Lower leg skin (tissue), 4 donors: ENCODE data around the gene MTMR1. TPM values are rescaled to one million over a fixed set of nuclear protein-coding genes. Genes with fewer than 3 reads are reported as not detected.
A peak's percentile ranks its signal among the peaks of the same experiment; 100 is the strongest.

Experiments used
- DNase-seq, 2 donors: peaks; one replicate each; pipeline ENCODE4 v3.0.0-alpha.2; 2019; ENCODE audit warnings: low spot score in 2 of 2
- H3K4me3 ChIP-seq: fragments of 200-600 bp; sonication (generic); 2 replicates; pipeline ENCODE4 v1.5.1; 2017; ENCODE audit warnings: mild to moderate bottlenecking, low read depth; ENCODE audit not compliant: poor library complexity, severe bottlenecking
- POLR2A ChIP-seq, 2 donors: fragments of 450-650 bp; IDR thresholded peaks; one replicate each; pipeline ENCODE4 v1.6.1; 2016 to 2017; ENCODE audit warnings: antibody characterized with exemption in 2 of 2, mild to moderate bottlenecking in 1 of 2, moderate library complexity in 1 of 2
- WGBS, 2 donors: methylation state at CpG; one replicate each; pipeline ENCODE4 v1.1.5; 2018; 5-methylcytosine and 5-hydroxymethylcytosine counted together
- intact Hi-C: fragments of 100-400 bp; cut with DNase I; formaldehyde crosslinking; loops from one replicate; pipeline ENCODE4 v1.15.0; 2023; ENCODE audit warnings: low total_unique reads
- total RNA-seq, 4 donors: library from RNA; depleted of rRNA; stranded (reverse); fragments of >200 nt; gene quantifications; one replicate each; pipeline ENCODE4 v1.1.0, GENCODE V29; 2016
- TF ChIP-seq, protein P1 (sequence below), 3 donors: fragments of 450-650 bp; IDR thresholded peaks; one replicate each; pipeline ENCODE4 v1.5.1; 2016; ENCODE audit warnings: antibody characterized with exemption in 3 of 3, mild to moderate bottlenecking in 3 of 3, moderate library complexity in 2 of 3

MTMR1 gene
- total RNA-seq: 10 to 100 TPM; 27.7 to 77.0 (median 45.9) TPM

DNA sequence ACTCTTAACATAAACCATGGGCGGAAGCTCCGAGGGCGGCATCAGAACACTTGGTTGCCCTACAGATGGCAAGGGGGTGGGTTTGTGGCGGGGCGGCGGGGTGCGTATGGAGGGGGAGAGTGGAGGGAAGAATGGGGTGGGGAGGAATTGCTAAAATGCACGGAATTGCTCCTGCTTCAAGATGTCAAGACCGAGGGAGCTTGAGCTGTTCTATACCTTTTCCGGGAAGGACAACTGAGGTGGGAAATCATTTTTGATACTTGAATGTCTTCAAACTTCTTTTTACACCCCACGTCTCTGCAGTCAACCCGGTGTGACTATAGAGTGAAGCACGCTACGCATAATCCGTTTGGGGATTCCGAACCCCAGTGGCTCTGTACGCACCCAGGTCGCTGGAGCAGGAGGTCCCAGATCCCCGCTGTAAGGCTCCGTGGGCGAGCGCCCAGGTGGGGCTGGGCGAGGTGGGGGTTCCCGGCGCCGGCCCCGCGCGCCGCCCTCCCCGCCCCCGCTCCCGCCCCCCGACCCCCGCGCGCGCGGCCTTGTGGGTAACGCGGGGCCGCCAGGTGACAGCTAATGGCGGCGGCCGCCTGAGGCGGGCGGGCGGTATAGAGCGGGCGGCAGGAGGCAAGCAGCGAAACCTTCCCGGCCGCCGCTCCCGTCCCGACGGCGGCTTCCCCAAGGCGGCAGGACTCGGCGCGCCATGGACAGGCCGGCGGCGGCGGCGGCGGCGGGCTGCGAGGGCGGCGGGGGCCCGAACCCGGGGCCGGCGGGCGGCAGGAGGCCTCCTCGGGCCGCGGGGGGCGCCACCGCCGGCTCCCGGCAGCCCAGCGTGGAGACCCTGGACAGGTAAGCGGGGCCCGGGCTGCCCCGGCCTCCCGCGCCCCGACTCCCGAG, at the start of gene MTMR1:
MTMR1 (plus strand) TSS at position 566 of the 894 bp plus-strand sequence; CDS start at position 701, 135 bp downstream.
- 0 to 39% methylated on average over 13 to 53 of the region's 92 CpGs for WGBS, 2 donors
- TF ChIP-seq POLR2A (IDR thresholded peaks at IDR 0.05): no peak
- TF ChIP-seq, protein P1, sequence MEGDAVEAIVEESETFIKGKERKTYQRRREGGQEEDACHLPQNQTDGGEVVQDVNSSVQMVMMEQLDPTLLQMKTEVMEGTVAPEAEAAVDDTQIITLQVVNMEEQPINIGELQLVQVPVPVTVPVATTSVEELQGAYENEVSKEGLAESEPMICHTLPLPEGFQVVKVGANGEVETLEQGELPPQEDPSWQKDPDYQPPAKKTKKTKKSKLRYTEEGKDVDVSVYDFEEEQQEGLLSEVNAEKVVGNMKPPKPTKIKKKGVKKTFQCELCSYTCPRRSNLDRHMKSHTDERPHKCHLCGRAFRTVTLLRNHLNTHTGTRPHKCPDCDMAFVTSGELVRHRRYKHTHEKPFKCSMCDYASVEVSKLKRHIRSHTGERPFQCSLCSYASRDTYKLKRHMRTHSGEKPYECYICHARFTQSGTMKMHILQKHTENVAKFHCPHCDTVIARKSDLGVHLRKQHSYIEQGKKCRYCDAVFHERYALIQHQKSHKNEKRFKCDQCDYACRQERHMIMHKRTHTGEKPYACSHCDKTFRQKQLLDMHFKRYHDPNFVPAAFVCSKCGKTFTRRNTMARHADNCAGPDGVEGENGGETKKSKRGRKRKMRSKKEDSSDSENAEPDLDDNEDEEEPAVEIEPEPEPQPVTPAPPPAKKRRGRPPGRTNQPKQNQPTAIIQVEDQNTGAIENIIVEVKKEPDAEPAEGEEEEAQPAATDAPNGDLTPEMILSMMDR (IDR thresholded peaks at IDR 0.05): no peak
- intact Hi-C loops: no loop called here
- DNase-seq: no peak
- peak within 1 kb of the TSS; percentile 40 for H3K4me3 ChIP-seq

DNA sequence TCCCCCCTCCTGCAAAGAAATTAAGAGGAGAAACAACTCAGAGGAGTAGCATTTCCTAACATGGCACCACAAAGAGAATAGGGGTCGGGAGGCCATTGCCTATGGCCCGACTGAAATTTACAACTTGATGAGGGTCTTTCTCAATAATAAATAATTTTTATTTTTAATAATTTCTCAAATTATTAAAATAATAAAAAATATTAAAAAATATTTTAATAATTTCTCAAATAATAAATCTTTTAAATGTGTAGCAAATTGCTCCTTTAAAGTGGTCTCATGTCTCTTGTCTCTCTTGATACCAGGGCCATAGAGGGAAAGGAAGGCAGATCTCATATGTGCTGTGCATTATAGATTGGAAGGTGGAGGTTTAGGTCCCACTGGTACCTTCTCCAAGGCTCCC, 49.2 kb upstream of the MTMR1 start:
- intact Hi-C loops: no loop called here
- no peak for TF ChIP-seq POLR2A (IDR thresholded peaks at IDR 0.05)
- TF ChIP-seq, protein P1 (IDR thresholded peaks at IDR 0.05): no peak
- WGBS, 2 donors: 85 to 94% methylated on average over 2 of the region's 2 CpGs
- H3K4me3 ChIP-seq: no peak overlapping the region
- DNase-seq: no peak

DNA sequence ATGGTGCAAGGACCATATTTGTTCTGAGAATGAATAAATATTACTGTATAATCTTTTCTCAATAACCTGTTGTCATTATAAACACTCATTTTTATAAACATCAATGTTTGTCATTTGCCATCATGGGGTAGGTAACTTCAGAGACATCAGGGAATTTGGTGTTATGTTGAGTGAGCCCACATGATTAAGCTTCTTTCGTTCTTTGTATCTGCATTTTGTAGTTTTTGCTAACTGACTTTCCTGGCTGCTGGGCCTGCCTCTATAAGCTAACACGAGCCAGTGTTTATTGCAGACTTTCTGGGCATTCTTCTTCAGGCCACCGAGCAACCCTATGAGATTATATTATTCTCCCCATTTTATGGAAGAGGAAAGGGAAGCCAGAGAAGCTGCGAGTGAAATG, 48.8 kb upstream of the MTMR1 start:
- H3K4me3 ChIP-seq: no peak overlapping the region
- TF ChIP-seq, protein P1 (IDR thresholded peaks at IDR 0.05): no peak
- TF ChIP-seq POLR2A (IDR thresholded peaks at IDR 0.05): no peak
- intact Hi-C loops: no loop called here
- 81 to 90% methylated on average over 4 of the region's 4 CpGs for whole genome bisulfite sequencing, 2 donors
- no peak for DNase-seq

DNA sequence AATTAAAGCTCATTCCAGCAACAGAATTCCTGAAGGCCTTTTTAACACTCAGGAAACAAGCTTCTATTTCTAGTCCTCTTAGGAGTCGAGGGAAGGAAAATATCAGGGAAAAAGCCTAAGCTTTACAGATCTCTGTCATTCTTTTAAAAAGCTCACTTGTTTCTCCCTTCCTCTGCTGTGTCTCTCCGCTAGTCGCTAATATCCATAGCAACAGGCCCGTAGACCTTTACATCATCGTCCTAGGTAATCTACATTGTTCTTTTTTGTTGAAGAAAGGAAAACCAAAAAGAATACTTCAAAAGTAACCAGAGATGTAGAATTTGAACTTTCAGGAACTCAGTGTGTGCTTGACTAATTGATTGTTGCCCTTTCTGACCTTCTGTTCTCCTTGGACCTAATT, 45.9 kb upstream of the MTMR1 start:
- intact Hi-C loops: no loop called here
- no peak for DNase-seq
- 77 to 88% methylated on average over 5 of the region's 5 CpGs for WGBS, 2 donors
- H3K4me3 ChIP-seq: no peak overlapping the region
- TF ChIP-seq, protein P1 (IDR thresholded peaks at IDR 0.05): no peak
- TF ChIP-seq POLR2A (IDR thresholded peaks at IDR 0.05): no peak

DNA sequence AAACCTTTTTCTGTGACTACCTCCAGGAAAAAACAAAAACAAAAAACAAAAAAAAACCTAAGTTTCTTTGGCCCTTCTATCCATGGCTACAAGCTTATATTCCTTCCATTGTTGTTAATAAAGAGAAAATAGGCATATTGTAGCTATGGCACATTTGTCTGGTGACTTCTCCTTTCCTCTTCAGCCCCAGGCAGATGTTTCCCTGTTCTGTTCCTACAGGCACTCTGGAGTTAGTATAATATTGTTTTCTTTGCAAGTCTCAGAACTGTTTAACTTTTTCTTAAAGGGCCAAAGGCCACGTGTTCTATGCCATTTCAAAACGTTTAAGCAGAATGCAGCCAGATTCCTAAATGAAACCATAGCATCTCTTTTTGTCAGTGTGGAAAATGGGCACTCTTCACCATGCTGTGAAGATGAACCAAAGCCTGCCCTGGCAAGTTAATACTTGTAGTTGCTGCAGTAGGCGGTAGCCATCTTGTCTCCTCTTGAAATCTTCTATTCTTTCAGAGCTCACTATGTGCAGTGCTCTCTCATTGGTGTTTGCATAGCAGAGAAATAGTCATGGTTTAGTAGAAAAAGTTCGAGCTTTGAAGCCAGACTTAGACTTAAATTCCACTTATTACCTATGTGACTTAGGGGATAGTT, 44.8 kb upstream of the MTMR1 start:
- H3K4me3 ChIP-seq: no peak overlapping the region
- 55 to 66% methylated on average over 4 of the region's 4 CpGs for WGBS, 2 donors
- no peak for DNase-seq
- intact Hi-C loops: no loop called here
- TF ChIP-seq, protein P1 (IDR thresholded peaks at IDR 0.05): no peak
- TF ChIP-seq POLR2A (IDR thresholded peaks at IDR 0.05): no peak
